D721Med (cell line): ENCODE results near the gene HACL1.

Experiments
- DNase-seq: peaks from one replicate; pipeline ENCODE4 v3.0.0; 2011; ENCODE audit warnings: low spot score; ENCODE audit not compliant: insufficient read length
- FAIRE-seq: peaks from 2 replicates; lab custom pipeline; 2011; peaks lifted over from hg19 to GRCh38; lab: Jason Lieb, UNC
- CTCF ChIP-seq: IDR thresholded peaks from 2 replicates; pipeline ENCODE4 v1.5.1; 2012; ENCODE audit warnings: mild to moderate bottlenecking, control low read depth; ENCODE audit not compliant: insufficient read depth; ENCODE audit errors: missing control alignments

HACL1 gene

GRCh38 chr3:15601399-15602145 lies at the start of gene HACL1, which contains the start of gene BTD:
Gene HACL1, minus strand, starts transcription at chr3:15601569. Its CDS starts 106 bp downstream, at chr3:15601463.
Gene BTD, plus strand, starts transcription at chr3:15601745. Its CDS starts 33,695 bp downstream, at chr3:15635440.
- DNase-seq (peak; percentile 50), FAIRE-seq (no peak)
- TF ChIP-seq CTCF = no peak

GRCh38 chr3:15649858-15650257 lies 48.5 kb upstream of the HACL1 start:
- no peak for TF ChIP-seq CTCF
- DNase-seq (no peak), FAIRE-seq (no peak)

- no peak for FAIRE-seq
- TF ChIP-seq CTCF = no peak
- no peak for DNase-seq
Observed at GRCh38 chr3:15649341-15649740, 48.0 kb upstream of the HACL1 start.

- FAIRE-seq = no peak
- no peak for DNase-seq
- no peak for TF ChIP-seq CTCF
Observed at GRCh38 chr3:15647611-15648167, 46.3 kb upstream of the HACL1 start.

- DNase-seq (no peak), FAIRE-seq (no peak)
- no peak for TF ChIP-seq CTCF
Observed at GRCh38 chr3:15646851-15647511, 45.6 kb upstream of the HACL1 start.

GRCh38 chr3:15645740-15646501 lies 44.6 kb upstream of the HACL1 start:
- no peak for TF ChIP-seq CTCF
- FAIRE-seq (no peak), DNase-seq (no peak)
